Mammary epithelial cell (primary cell): ENCODE measurements around the gene FOXN4.

Source experiments
- CTCF ChIP-seq, 2 donors: IDR thresholded peaks in 1 of 2; conservative IDR thresholded peaks in 1 of 2; 2 replicates each; pipeline ENCODE4 v1.5.1; 2011 to 2012; ENCODE audit warnings: inconsistent platforms in 2 of 2, low read length in 2 of 2, mild to moderate bottlenecking in 2 of 2, control low read depth in 1 of 2, low read depth in 1 of 2; ENCODE audit not compliant: insufficient read depth in 1 of 2; ENCODE audit errors: extremely low read depth in 1 of 2
- EZH2 ChIP-seq: IDR thresholded peaks from 2 replicates; pipeline ENCODE4 v1.6.1; 2012; ENCODE audit warnings: low read length, inconsistent platforms, borderline replicate concordance

DNA sequence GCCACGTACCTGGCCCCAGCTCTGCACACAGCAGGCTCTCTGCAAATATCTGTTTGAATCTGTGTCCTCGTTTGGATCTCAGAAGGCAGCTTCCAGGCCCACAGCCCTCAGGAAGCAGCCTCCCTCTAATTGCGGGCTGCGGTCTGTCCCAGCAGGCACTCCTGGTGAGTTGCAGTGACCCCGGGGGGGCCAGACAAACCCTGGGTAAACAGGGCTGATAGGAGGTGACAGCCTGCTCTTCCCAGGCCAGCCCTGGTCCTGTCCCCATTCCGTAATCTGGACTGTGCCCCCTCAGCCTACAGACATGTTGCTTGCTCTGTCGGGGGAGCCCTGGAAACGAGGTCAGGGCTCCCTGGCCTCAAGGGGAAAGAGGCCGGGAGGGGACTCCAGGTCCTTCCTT lies 2.0 kb downstream of the FOXN4 start:
- TF ChIP-seq CTCF (conservative IDR thresholded peaks at IDR 0.05 in 1 of 2, IDR thresholded peaks at IDR 0.05 in 1 of 2; ENCODE audit: extremely low read depth in 1 of 2, insufficient read depth in 1 of 2, low read depth in 1 of 2, low read length in 2 of 2) = no peak
- TF ChIP-seq EZH2 = no peak
